HEK293 (cell line): ENCODE results near the gene TNS4.

Experiments used
- GLIS1 ChIP-seq: fragments of 450-650 bp; formaldehyde crosslinking; IDR thresholded peaks from 2 replicates; pipeline ENCODE4 v1.5.1; 2016; ENCODE audit warnings: missing biosample characterization, missing genetic modification characterization
- PATZ1 ChIP-seq: fragments of 450-650 bp; formaldehyde crosslinking; IDR thresholded peaks from 2 replicates; pipeline ENCODE4 v1.5.1; 2016; ENCODE audit warnings: missing biosample characterization, missing genetic modification characterization
- ZBTB11 ChIP-seq: fragments of 450-650 bp; formaldehyde crosslinking; conservative IDR thresholded peaks from 2 replicates; pipeline ENCODE4 v1.5.1; 2016; ENCODE audit warnings: low read depth, missing biosample characterization, missing genetic modification characterization
- ZBTB8A ChIP-seq: fragments of 450-650 bp; formaldehyde crosslinking; IDR thresholded peaks from 2 replicates; pipeline ENCODE4 v1.5.1; 2016; ENCODE audit warnings: missing biosample characterization, missing genetic modification characterization
- ZIC2 ChIP-seq: fragments of 450-650 bp; formaldehyde crosslinking; IDR thresholded peaks from 2 replicates; pipeline ENCODE4 v1.5.1; 2016; ENCODE audit warnings: missing biosample characterization, missing genetic modification characterization
- ZNF146 ChIP-seq: fragments of 450-650 bp; formaldehyde crosslinking; IDR thresholded peaks from 2 replicates; pipeline ENCODE4 v1.5.1; 2016; ENCODE audit warnings: missing biosample characterization, missing genetic modification characterization
- ZNF16 ChIP-seq: fragments of 450-650 bp; formaldehyde crosslinking; IDR thresholded peaks from 2 replicates; pipeline ENCODE4 v1.5.1; 2016; ENCODE audit warnings: low read depth, missing biosample characterization, missing genetic modification characterization
- ZNF174 ChIP-seq: fragments of 450-650 bp; formaldehyde crosslinking; IDR thresholded peaks from 2 replicates; pipeline ENCODE4 v1.5.0; 2017; ENCODE audit warnings: missing biosample characterization, mild to moderate bottlenecking, missing genetic modification characterization
- ZNF211 ChIP-seq: fragments of 450-650 bp; formaldehyde crosslinking; IDR thresholded peaks from 2 replicates; pipeline ENCODE4 v1.5.1; 2016; ENCODE audit warnings: low read depth, missing biosample characterization, missing genetic modification characterization
- ZNF394 ChIP-seq: fragments of 450-650 bp; formaldehyde crosslinking; IDR thresholded peaks from 2 replicates; pipeline ENCODE4 v1.5.1; 2016; ENCODE audit warnings: missing biosample characterization, missing genetic modification characterization, mild to moderate bottlenecking, moderate library complexity, borderline replicate concordance
- ZNF514 ChIP-seq: fragments of 450-650 bp; formaldehyde crosslinking; IDR thresholded peaks from 2 replicates; pipeline ENCODE4 v1.5.1; 2016; ENCODE audit warnings: missing biosample characterization, missing genetic modification characterization
- ZNF549 ChIP-seq: fragments of 450-650 bp; IDR thresholded peaks from 2 replicates; pipeline ENCODE4 v1.5.1; 2018; ENCODE audit warnings: missing biosample characterization, missing genetic modification characterization, mild to moderate bottlenecking, inconsistent platforms, moderate library complexity
- ZNF600 ChIP-seq: fragments of 450-650 bp; formaldehyde crosslinking; IDR thresholded peaks from 2 replicates; pipeline ENCODE4 v1.5.1; 2016; ENCODE audit warnings: missing biosample characterization, missing genetic modification characterization
- ZNF658 ChIP-seq: fragments of 450-650 bp; formaldehyde crosslinking; IDR thresholded peaks from 2 replicates; pipeline ENCODE4; 2016; ENCODE audit warnings: missing biosample characterization, missing genetic modification characterization
- ZNF704 ChIP-seq: fragments of 450-650 bp; formaldehyde crosslinking; IDR thresholded peaks from 2 replicates; pipeline ENCODE4 v1.5.1; 2016; ENCODE audit warnings: missing biosample characterization, missing genetic modification characterization
- ZNF768 ChIP-seq: fragments of 450-650 bp; formaldehyde crosslinking; IDR thresholded peaks from 2 replicates; pipeline ENCODE4 v1.5.1; 2018; ENCODE audit warnings: missing biosample characterization, mild to moderate bottlenecking, missing genetic modification characterization
- ZNF785 ChIP-seq: fragments of 450-650 bp; formaldehyde crosslinking; IDR thresholded peaks from 2 replicates; pipeline ENCODE4 v1.5.1; 2016; ENCODE audit warnings: missing biosample characterization, missing genetic modification characterization
- ZSCAN30 ChIP-seq: fragments of 450-650 bp; IDR thresholded peaks from 2 replicates; pipeline ENCODE4 v1.5.1; 2018; ENCODE audit warnings: missing biosample characterization, mild to moderate bottlenecking, missing genetic modification characterization, moderate library complexity
- ZSCAN4 ChIP-seq: fragments of 450-650 bp; formaldehyde crosslinking; IDR thresholded peaks from 2 replicates; pipeline ENCODE4 v1.5.1; 2017; ENCODE audit warnings: missing biosample characterization, missing genetic modification characterization
- TF ChIP-seq, protein P1 (sequence below): fragments of 450-650 bp; formaldehyde crosslinking; IDR thresholded peaks from 2 replicates; pipeline ENCODE4 v1.5.1; 2016; ENCODE audit warnings: missing biosample characterization, missing genetic modification characterization

TNS4 gene

DNA sequence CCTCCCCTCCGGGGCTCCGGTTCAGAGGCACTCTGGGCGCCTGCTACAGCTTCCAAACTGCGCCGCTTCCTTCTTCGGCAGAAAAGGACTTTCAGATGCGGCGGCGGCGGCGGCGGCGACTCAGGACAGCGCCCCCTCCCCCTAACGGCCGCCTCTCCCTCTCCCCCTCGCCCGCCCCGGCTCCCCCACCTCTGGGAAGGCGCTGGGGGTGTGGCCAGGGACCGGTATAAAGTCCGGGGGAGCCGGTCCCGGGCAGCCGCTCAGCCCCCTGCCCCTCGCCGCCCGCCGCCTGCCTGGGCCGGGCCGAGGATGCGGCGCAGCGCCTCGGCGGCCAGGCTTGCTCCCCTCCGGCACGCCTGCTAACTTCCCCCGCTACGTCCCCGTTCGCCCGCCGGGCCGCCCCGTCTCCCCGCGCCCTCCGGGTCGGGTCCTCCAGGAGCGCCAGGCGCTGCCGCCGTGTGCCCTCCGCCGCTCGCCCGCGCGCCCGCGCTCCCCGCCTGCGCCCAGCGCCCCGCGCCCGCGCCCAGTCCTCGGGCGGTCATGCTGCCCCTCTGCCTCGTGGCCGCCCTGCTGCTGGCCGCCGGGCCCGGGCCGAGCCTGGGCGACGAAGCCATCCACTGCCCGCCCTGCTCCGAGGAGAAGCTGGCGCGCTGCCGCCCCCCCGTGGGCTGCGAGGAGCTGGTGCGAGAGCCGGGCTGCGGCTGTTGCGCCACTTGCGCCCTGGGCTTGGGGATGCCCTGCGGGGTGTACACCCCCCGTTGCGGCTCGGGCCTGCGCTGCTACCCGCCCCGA lies 58.0 kb downstream of the TNS4 start, which contains the start of gene IGFBP4 (continued):
- no peak for TF ChIP-seq ZNF146
- TF ChIP-seq ZNF16 (tag by site-specific recombination), result no peak
- TF ChIP-seq ZNF211 (tag by site-specific recombination), result no peak
- no peak for TF ChIP-seq ZNF658 (tag by site-specific recombination)
- TF ChIP-seq ZNF704, result no peak
- TF ChIP-seq ZSCAN30 (tag by site-specific recombination), result peak; percentile 77; the same call in 1 of the 2 replicates
- TF ChIP-seq, protein P1, sequence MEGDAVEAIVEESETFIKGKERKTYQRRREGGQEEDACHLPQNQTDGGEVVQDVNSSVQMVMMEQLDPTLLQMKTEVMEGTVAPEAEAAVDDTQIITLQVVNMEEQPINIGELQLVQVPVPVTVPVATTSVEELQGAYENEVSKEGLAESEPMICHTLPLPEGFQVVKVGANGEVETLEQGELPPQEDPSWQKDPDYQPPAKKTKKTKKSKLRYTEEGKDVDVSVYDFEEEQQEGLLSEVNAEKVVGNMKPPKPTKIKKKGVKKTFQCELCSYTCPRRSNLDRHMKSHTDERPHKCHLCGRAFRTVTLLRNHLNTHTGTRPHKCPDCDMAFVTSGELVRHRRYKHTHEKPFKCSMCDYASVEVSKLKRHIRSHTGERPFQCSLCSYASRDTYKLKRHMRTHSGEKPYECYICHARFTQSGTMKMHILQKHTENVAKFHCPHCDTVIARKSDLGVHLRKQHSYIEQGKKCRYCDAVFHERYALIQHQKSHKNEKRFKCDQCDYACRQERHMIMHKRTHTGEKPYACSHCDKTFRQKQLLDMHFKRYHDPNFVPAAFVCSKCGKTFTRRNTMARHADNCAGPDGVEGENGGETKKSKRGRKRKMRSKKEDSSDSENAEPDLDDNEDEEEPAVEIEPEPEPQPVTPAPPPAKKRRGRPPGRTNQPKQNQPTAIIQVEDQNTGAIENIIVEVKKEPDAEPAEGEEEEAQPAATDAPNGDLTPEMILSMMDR (tag by site-specific recombination), result peak; percentile 76
- peak; percentile 47; the same call in 1 of the 2 replicates for TF ChIP-seq PATZ1 (tag by site-specific recombination)
- peak; percentile 86 for TF ChIP-seq ZBTB8A
- peak; percentile 76; the same call in 1 of the 2 replicates for TF ChIP-seq ZNF394 (tag by site-specific recombination)
- TF ChIP-seq ZSCAN4 (tag by site-specific recombination), result no peak
- peak; percentile 70 for TF ChIP-seq GLIS1 (tag by site-specific recombination)
- TF ChIP-seq ZNF174 (tag by site-specific recombination), result no peak
- TF ChIP-seq ZNF514 (tag by site-specific recombination), result no peak
- TF ChIP-seq ZNF549 (tag by site-specific recombination), result no peak
- no peak for TF ChIP-seq ZBTB11 (tag by site-specific recombination)
- TF ChIP-seq ZNF768 (tag by site-specific recombination), result no peak
- TF ChIP-seq ZIC2 (tag by site-specific recombination), result peak; percentile 97
- TF ChIP-seq ZNF600, result 0 out of 2 replicates have a peak, but pooled peaks have one; percentile 86
- TF ChIP-seq ZNF785 (tag by site-specific recombination), result no peak
